ENCODE data around the gene ETV5.

ETV5 gene

DNA sequence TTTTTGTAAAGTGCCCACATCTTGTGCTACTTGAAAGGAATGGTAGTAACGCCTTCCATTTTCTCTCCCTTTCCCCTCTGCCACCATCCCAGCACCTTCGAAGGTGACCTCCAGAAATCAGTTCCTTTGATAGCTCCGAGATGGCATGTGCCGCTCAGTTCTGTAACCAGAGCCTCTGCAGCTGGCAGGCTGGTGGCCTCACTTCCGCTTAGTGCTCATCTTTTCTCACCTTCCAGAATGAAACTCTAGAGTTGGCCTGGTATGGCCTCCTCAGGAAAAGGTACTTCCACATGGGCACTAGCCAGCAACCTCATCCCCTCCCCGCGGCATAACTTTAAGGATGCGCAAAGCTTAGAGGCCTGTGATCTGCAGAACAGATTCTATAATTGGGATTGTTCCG, 38.8 kb downstream of the ETV5 start:
- no peak overlapping the region for H3K4me3 ChIP-seq (ENCODE audit: low read depth, low read length)
- TF ChIP-seq, protein P1, sequence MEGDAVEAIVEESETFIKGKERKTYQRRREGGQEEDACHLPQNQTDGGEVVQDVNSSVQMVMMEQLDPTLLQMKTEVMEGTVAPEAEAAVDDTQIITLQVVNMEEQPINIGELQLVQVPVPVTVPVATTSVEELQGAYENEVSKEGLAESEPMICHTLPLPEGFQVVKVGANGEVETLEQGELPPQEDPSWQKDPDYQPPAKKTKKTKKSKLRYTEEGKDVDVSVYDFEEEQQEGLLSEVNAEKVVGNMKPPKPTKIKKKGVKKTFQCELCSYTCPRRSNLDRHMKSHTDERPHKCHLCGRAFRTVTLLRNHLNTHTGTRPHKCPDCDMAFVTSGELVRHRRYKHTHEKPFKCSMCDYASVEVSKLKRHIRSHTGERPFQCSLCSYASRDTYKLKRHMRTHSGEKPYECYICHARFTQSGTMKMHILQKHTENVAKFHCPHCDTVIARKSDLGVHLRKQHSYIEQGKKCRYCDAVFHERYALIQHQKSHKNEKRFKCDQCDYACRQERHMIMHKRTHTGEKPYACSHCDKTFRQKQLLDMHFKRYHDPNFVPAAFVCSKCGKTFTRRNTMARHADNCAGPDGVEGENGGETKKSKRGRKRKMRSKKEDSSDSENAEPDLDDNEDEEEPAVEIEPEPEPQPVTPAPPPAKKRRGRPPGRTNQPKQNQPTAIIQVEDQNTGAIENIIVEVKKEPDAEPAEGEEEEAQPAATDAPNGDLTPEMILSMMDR (IDR thresholded peaks at IDR 0.05; ENCODE audit: insufficient read depth, low read depth, low read length, missing control alignments) = no peak
- DNase-seq (ENCODE audit: low read depth) = no peak

DNA sequence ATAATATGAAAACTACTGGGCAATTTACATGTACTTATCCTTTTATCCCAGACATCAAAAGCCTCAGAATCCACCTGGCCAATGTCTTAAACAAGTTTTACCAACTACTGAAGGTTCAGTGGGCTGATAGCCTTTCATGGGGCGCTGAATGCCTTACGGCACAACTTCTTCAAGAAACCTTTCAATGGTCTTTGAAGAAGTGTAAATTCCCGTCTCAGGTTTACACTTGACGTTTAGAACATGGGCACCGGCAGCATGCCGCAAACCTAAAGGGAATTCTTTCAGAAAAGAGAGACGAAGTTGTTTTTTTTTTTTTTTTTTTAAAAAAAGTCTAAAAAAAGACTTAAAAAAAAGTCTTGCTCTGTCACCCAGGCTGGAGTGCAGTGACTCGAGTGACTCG, 39.7 kb downstream of the ETV5 start:
- DNase-seq (ENCODE audit: low read depth) = no peak
- no peak overlapping the region for H3K4me3 ChIP-seq (ENCODE audit: low read depth, low read length)
- TF ChIP-seq, protein P1 (IDR thresholded peaks at IDR 0.05; ENCODE audit: insufficient read depth, low read depth, low read length, missing control alignments) = no peak

DNA sequence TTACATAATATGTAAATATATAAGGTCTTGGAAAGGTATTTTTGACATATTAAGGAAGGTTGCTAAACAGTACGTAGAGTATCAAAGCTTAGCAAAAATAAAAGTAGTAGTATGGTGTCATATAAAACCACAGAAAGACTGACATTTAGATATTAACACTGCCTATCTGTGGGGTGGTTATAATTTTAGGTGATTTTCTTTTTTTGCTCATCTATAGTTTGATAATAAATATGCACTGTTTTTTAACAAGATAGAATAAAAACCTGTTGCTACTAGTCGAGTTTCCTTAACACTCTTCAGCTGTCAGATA, 40.7 kb downstream of the ETV5 start:
- H3K4me3 ChIP-seq (ENCODE audit: low read depth, low read length) = no peak overlapping the region
- TF ChIP-seq, protein P1 (IDR thresholded peaks at IDR 0.05; ENCODE audit: insufficient read depth, low read depth, low read length, missing control alignments) = no peak
- no peak for DNase-seq (ENCODE audit: low read depth)

DNA sequence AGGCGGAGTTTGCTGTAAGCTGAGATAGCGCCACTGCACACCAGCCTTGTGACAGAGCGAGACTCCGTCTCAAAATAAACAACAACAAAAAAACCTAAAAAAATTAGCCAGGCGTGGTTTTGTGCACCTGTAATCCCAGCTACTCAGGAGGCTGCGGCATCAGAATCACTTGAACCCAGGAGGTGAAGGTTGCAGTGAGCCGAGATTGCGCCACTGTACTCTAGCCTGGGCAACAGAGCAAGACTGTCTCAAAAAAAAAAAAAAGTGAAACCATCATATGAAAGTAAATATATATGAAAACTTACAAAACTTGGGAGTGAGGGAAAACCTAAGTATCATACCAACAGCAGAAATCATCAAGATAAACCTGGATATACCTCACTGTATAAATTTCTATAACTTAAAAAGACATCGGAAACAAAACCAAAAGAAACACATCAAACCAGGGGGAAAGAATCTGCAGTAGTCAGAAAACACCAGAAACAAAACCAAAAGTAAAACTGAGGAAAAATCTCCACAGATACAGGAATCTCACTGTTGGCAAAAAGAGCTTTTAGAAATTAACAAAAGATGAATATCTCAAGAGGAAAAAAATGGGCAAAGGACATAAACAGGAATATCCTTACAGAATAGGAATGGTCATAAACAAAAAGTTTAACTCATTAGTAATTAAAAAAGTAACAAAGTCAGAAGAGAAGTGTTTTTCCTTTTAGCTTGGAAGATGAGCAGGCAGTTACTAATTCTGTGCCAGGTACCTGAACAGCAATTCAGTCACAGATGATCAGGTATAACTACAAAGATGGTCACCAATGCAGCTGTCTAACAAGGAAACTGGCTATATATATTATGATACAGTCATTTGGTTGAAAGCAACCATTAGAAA, 41.3 kb downstream of the ETV5 start:
- TF ChIP-seq, protein P1 (IDR thresholded peaks at IDR 0.05; ENCODE audit: insufficient read depth, low read depth, low read length, missing control alignments) = no peak
- peak; percentile 14 for DNase-seq (ENCODE audit: low read depth)
- peak overlapping the region; percentile 41 for H3K4me3 ChIP-seq (ENCODE audit: low read depth, low read length)

DNA sequence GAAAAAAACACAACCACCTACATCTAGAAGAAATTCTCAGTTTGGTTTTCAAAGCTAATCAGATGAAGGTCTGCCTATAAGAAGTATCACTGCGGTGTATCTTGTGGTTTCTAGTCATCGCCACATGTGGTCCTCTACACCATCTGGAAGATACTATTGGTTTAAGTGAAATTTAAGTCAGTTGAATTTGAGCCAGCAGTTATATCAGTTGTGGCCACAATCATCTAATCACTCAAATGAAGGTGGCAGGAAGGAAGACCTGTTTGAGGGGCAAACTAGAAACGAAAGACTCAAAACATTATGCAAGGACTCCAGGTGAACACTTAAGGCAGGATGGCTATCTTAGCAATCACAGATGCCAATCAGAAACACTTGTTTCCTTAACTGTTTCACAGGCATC, 48.7 kb downstream of the ETV5 start:
- TF ChIP-seq, protein P1 (IDR thresholded peaks at IDR 0.05; ENCODE audit: insufficient read depth, low read depth, low read length, missing control alignments) = no peak
- peak; percentile 75 for DNase-seq (ENCODE audit: low read depth)
- no peak overlapping the region for H3K4me3 ChIP-seq (ENCODE audit: low read depth, low read length)

DNA sequence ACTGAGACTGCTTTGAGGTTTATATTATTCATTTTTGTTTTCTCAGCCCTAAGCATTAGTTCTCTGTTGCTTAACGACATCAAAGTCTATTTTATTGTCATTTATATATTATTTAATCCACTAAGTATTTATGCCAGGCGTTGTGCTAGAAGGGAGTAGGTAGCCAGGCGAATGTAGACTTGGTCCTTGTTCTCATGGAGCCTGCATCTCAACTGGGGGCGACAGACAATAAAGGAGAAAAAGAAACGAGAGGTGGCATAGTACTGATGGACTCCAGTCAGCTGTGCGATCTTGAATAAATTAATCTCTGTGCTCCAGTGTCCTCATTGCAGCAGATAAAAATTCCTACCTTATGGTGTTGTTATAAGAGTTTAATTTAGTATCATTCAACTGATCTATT, 49.7 kb downstream of the ETV5 start:
- no peak for DNase-seq (ENCODE audit: low read depth)
- no peak overlapping the region for H3K4me3 ChIP-seq (ENCODE audit: low read depth, low read length)
- TF ChIP-seq, protein P1 (IDR thresholded peaks at IDR 0.05; ENCODE audit: insufficient read depth, low read depth, low read length, missing control alignments) = no peak

DNA sequence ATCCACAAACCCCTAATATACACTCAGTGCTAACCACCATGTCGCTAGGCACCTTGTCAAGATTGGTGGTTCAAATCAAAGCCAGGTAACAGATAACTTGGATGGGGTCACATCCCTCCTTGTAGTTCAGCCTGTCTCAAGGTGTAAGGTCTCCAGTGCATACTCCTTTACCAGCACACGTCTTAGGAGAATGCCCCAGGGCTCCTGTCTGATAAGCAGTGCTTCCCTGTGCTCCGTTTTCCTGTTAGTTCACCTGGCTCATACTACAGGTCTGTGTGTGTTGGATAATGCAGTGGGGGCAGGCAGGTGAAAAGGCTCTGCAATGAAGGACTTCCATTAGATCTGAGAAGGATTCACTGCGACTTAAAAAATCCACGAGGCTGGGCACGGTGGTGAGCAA, 50.7 kb downstream of the ETV5 start:
- DNase-seq (ENCODE audit: low read depth) = no peak
- TF ChIP-seq, protein P1 (IDR thresholded peaks at IDR 0.05; ENCODE audit: insufficient read depth, low read depth, low read length, missing control alignments) = no peak
- H3K4me3 ChIP-seq (ENCODE audit: low read depth, low read length) = no peak overlapping the region
